ENCODE results near the gene FCN1. TPM values are rescaled to one million over a fixed set of nuclear protein-coding genes. Genes with fewer than 3 reads are reported as not detected.

The FCN1 gene
- total RNA-seq, 1 donor from 2014 or later, result not detected

GRCh38 chr9:134937164-134937555 lies 19.4 kb upstream of the FCN1 start:
- Mint-ChIP-seq H3K36me3 (no peaks in the 10 kb centered on the region), H3K9me3 (no peaks in the 10 kb centered on the region), H3K27ac (no peak overlapping the region), H3K27me3 (ENCODE audit: insufficient read depth, low read depth) (peaks cover 21% of the 10 kb centered on the region), H3K4me3 (no peak overlapping the region), H3K4me1 (peaks cover 57% of the 10 kb centered on the region)
- TF ChIP-seq EZH2 (IDR thresholded peaks at IDR 0.05), result no peak
- TF ChIP-seq EZH2phosphoT487 (IDR thresholded peaks at IDR 0.05), result no peak
- no peak for TF ChIP-seq CTCF (IDR thresholded peaks at IDR 0.05)
- no peak overlapping the region for H3K27ac ChIP-seq
- no peaks in the 10 kb centered on the region for H4K20me1 ChIP-seq (ENCODE audit: low read depth)
- H3K4me3 ChIP-seq, result no peak overlapping the region
- no peaks in the 10 kb centered on the region for H3K9me3 ChIP-seq (ENCODE audit: low read depth)
- peaks cover 32% of the 10 kb centered on the region for H3F3A ChIP-seq (ENCODE audit: low read depth)
- H3K36me3 ChIP-seq, result no peaks in the 10 kb centered on the region
- DNase-seq (ENCODE audit: low spot score), result no peak
- H3K79me2 ChIP-seq (ENCODE audit: low read depth), result no peaks in the 10 kb centered on the region
- H2AFZ ChIP-seq (replicated peaks), result no peak overlapping the region
- H3K4me2 ChIP-seq, result peak overlapping the region; percentile 5
- no peaks in the 10 kb centered on the region for H3K27me3 ChIP-seq
- H3K4me1 ChIP-seq, result peaks cover 43% of the 10 kb centered on the region
- no peak overlapping the region for H3K9ac ChIP-seq

GRCh38 chr9:134936346-134937163 lies 18.8 kb upstream of the FCN1 start:
- Histone ChIP-seq H3K9ac (no peak overlapping the region), H2AFZ (replicated peaks) (no peak overlapping the region), H4K20me1 (ENCODE audit: low read depth) (no peaks in the 10 kb centered on the region), H3K27me3 (no peaks in the 10 kb centered on the region), H3K4me2 (peak overlapping the region; percentile 5), H3K4me3 (no peak overlapping the region), H3K4me1 (peaks cover 39% of the 10 kb centered on the region), H3K79me2 (ENCODE audit: low read depth) (no peaks in the 10 kb centered on the region), H3K36me3 (no peaks in the 10 kb centered on the region), H3K9me3 (ENCODE audit: low read depth) (no peaks in the 10 kb centered on the region), H3K27ac (no peak overlapping the region), H3F3A (ENCODE audit: low read depth) (peaks cover 29% of the 10 kb centered on the region)
- Mint-ChIP-seq H3K36me3 (no peaks in the 10 kb centered on the region), H3K9me3 (no peaks in the 10 kb centered on the region), H3K4me3 (peak overlapping the region; percentile 47), H3K27ac (peak overlapping the region; percentile 81), H3K4me1 (peaks cover 55% of the 10 kb centered on the region), H3K27me3 (ENCODE audit: insufficient read depth, low read depth) (peaks cover 23% of the 10 kb centered on the region)
- TF ChIP-seq EZH2phosphoT487 (IDR thresholded peaks at IDR 0.05) (no peak), EZH2 (IDR thresholded peaks at IDR 0.05) (no peak), CTCF (IDR thresholded peaks at IDR 0.05) (no peak)
- DNase-seq (ENCODE audit: low spot score), result no peak

GRCh38 chr9:134935701-134936345 lies 18.1 kb upstream of the FCN1 start:
- Mint-ChIP-seq H3K4me1 (peaks cover 57% of the 10 kb centered on the region), H3K27me3 (ENCODE audit: insufficient read depth, low read depth) (peaks cover 18% of the 10 kb centered on the region), H3K9me3 (no peaks in the 10 kb centered on the region), H3K36me3 (no peaks in the 10 kb centered on the region), H3K4me3 (peak overlapping the region; percentile 73), H3K27ac (peak overlapping the region; percentile 94)
- Histone ChIP-seq H3F3A (ENCODE audit: low read depth) (peaks cover 29% of the 10 kb centered on the region), H3K9ac (no peak overlapping the region), H3K9me3 (ENCODE audit: low read depth) (no peaks in the 10 kb centered on the region), H4K20me1 (ENCODE audit: low read depth) (no peaks in the 10 kb centered on the region), H3K27ac (no peak overlapping the region), H3K4me3 (no peak overlapping the region), H2AFZ (replicated peaks) (no peak overlapping the region), H3K4me2 (peak overlapping the region; percentile 69), H3K36me3 (no peaks in the 10 kb centered on the region), H3K79me2 (ENCODE audit: low read depth) (no peaks in the 10 kb centered on the region), H3K4me1 (peaks cover 39% of the 10 kb centered on the region), H3K27me3 (no peaks in the 10 kb centered on the region)
- peak; percentile 39 for DNase-seq (ENCODE audit: low spot score)
- no peak for TF ChIP-seq CTCF (IDR thresholded peaks at IDR 0.05)
- no peak for TF ChIP-seq EZH2phosphoT487 (IDR thresholded peaks at IDR 0.05)
- TF ChIP-seq EZH2 (IDR thresholded peaks at IDR 0.05), result no peak
